AG09319 (cell line): ENCODE measurements around the gene ARHGEF26.

Source experiments
- DNase-seq: peaks from one replicate; pipeline ENCODE4 v3.0.0-alpha.2; 2010; ENCODE audit warnings: low read depth; ENCODE audit errors: extremely low read depth
- TF ChIP-seq, protein P1 (sequence below): IDR thresholded peaks from 2 replicates; pipeline ENCODE4 v1.5.1; 2011; ENCODE audit warnings: low read depth, mild to moderate bottlenecking, inconsistent platforms, low read length, moderate library complexity

Gene ARHGEF26

DNA sequence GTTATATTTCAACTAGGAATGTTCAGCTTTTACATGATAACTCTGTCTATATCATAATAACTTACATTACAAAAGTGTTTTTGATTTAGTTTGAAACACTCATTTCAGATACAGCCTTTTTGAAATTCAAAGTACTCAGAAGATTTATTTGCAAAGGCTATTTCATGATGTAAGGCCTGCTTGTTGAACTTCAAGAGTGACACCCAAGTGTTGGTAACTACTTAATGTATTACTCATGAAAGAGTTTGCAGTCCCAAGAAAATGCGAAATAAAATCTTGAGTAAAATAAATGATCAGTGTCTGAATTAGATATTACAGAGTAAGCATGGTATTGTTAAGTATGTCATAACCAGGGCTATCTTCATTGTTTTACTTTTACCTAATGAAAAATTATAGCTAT lies 35.3 kb downstream of the ARHGEF26 start:
- TF ChIP-seq, protein P1, sequence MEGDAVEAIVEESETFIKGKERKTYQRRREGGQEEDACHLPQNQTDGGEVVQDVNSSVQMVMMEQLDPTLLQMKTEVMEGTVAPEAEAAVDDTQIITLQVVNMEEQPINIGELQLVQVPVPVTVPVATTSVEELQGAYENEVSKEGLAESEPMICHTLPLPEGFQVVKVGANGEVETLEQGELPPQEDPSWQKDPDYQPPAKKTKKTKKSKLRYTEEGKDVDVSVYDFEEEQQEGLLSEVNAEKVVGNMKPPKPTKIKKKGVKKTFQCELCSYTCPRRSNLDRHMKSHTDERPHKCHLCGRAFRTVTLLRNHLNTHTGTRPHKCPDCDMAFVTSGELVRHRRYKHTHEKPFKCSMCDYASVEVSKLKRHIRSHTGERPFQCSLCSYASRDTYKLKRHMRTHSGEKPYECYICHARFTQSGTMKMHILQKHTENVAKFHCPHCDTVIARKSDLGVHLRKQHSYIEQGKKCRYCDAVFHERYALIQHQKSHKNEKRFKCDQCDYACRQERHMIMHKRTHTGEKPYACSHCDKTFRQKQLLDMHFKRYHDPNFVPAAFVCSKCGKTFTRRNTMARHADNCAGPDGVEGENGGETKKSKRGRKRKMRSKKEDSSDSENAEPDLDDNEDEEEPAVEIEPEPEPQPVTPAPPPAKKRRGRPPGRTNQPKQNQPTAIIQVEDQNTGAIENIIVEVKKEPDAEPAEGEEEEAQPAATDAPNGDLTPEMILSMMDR, result no peak

GRCh38 chr3:154161806-154162205 lies 40.6 kb downstream of the ARHGEF26 start:
- no peak for DNase-seq
- TF ChIP-seq, protein P1, result no peak

More for the DNA sequence above, 35.3 kb downstream of the ARHGEF26 start:
- no peak for DNase-seq

- no peak for DNase-seq
- TF ChIP-seq, protein P1, result no peak
Observed at GRCh38 chr3:154164387-154164786, 43.2 kb downstream of the ARHGEF26 start.

DNA sequence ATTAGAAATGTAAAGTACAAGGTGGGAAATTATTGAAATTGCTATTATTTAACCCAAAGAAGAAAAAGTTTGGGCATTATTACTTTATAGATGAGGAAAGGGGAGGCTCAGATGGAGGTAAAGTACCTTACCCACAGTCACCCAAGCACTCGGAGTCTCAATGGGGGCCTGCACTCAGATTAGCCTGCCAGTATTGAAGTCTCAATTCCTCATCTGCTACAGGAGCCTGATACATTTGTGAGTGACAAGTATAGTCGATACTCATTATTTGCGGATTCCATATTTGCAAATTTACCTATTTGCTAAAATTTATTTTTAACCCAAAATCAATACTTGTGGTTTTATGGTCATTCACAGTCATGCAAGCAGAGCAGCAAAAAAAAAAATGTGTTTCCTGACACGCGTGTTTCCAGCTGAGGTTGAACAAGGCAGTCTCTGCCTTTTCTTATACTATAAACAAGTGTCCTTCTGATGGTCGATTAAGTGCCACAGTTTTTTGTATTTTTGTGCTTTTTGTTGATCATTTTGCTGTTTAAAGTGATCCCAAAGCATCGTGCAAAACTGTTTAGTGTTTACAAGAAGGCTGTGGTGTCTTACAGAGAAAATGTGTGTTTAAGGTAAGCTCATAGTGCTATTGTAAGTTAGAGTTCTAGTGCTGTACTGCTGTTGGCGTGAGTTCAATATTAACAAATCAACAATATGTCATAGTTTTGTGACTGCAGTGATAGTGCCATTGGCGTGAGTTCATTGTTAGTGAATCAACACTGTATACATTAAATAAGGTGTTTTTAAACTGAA lies 48.0 kb downstream of the ARHGEF26 start:
- DNase-seq, result no peak
- TF ChIP-seq, protein P1, result no peak

DNA sequence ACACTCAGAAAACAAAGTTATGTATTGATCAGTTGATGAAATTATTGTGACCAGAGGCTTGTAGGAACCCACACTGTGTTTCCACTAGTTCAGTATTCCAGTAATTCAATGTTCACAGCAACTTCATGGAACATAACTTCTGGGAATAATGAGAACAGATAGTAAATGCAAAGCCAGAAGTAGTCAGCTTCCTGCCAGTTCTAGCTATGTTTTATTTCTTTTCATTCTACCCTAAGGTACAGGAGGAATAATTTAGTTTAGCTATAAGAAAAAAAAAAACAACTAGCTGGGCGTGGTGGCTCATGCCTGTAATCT lies 48.6 kb downstream of the ARHGEF26 start:
- TF ChIP-seq, protein P1, result no peak
- DNase-seq, result no peak

DNA sequence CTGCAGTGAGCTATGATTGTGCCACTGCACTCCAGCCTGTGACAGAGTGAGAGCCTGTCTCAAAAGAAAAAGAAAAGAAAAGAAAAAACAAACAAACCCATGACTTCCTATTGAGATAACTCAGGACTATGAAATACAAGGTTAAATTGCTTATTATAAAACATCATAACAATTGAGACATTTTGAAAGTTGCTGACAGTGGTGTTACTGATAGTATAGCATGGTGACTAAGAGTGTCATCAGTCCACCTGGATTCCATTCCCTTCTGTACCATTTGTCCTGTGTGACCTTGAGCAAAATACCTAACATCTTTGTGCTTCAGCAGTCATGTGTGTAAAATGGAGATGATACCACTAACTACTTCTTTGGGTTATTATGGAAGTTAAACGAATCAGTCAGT lies 49.1 kb downstream of the ARHGEF26 start:
- TF ChIP-seq, protein P1, result no peak
- no peak for DNase-seq

DNA sequence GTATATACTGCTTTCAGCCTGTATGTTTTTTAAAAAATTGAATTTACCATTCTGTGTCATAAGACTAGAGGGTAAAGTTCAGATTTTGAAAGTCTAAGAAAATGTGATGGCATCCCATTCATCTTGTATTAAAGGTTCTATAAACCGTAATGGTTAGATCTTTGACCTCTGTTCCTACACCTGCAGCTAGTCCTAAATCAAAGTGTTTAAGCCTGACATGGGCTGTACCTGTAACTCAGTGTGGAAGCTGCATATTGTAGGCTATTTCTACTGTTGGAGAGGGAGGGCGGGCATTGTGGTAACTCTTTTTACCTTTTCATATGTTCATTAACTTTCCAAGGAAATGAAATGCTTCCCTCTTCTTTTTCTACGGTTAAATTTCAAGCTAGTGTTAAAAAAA lies 53.9 kb downstream of the ARHGEF26 start:
- TF ChIP-seq, protein P1, result no peak
- no peak for DNase-seq
